ENCODE results near the gene SAPCD2. TPM values are rescaled to one million over a fixed set of nuclear protein-coding genes. Genes with fewer than 3 reads are reported as not detected.

The SAPCD2 gene
- polyA plus RNA-seq, 3 donors, result 0.11 to 0.34 (median 0.18) TPM

DNA sequence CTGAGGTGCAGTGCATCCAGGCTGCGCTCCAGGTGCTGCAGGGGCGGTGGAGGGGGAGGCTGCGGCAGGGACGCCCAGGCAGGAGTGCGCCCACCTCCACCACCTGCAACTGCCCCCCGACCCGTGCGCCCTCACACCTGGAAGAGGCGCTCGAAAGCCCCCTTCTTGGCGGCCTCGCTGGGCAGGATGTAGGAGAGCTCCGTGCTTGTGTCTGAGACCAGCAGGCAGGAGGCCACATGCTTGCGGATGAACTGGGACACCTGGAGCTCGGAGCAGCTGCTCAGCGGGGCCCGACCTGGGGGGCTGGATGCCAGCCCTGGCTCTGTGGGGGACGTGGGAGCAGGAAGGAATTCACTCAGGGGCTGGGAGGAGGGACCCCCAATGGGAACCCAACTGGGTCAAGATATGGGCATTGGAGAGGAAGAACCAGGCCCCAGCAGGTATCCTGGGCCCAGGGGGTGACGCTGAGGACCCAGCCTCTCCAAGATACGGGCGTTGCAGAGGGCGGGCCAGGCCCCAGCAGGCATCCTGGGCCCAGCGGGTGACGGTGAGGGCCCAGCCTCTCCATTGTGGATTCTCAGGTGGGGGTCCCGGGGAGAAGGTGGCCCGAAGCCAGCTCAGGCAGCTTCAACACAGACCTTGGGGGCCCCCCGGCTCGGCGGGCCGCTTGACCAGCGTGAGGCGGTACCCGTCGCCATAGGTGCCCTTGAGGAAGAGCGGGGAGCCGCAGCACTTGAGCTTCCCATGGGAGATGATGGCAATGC lies 55.4 kb downstream of the SAPCD2 start:
- WGBS, 3 donors, result 94 to 97% (median 96%) methylated on average over 35 to 36 of the region's 36 CpGs
- H3K27ac ChIP-seq (ENCODE audit: low read depth, low read length), result no peak overlapping the region

DNA sequence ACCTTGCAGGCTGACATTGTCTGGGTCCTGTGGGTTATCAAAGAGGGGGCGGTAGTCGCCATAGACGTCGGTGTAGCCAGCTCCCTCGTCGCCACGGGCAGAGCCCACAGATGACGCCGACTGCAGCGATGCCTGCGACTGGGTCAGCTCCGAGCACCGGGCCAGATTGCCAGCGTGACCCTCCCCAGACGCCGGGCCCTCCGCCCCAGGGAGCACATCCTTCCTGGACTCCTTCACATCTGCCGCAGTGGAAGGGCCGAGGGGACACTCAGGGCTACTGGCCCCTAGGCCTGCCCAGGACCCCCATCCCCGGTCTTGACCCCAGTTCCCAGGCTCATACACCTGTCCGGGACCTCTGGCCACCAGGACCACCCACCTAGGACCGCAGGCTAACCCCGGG lies 56.2 kb downstream of the SAPCD2 start:
- WGBS, 3 donors, result 92 to 97% (median 94%) methylated on average over 23 of the region's 23 CpGs
- H3K27ac ChIP-seq (ENCODE audit: low read depth, low read length), result no peak overlapping the region

DNA sequence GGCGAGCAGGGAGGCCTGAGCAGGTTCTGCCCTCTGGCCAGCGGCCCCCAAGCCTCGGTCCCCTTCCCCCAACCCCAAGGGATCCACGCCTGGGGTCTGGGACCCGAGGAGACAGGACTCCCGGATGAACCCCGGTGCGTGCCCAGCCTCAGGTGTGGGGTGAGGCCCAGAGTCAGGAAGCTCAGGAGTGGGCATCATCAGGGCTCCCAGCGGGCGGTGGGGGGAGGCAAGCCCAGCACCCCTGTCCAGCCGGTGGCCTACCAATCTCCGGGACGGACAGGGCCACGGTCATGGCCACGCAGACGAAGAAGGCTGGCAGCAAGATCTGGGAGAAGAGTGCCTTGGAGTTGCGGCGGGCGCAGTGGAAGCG lies 56.8 kb downstream of the SAPCD2 start:
- H3K27ac ChIP-seq (ENCODE audit: low read depth, low read length), result no peak overlapping the region
- WGBS, 3 donors, result 94 to 96% (median 95%) methylated on average over 15 to 20 of the region's 20 CpGs

DNA sequence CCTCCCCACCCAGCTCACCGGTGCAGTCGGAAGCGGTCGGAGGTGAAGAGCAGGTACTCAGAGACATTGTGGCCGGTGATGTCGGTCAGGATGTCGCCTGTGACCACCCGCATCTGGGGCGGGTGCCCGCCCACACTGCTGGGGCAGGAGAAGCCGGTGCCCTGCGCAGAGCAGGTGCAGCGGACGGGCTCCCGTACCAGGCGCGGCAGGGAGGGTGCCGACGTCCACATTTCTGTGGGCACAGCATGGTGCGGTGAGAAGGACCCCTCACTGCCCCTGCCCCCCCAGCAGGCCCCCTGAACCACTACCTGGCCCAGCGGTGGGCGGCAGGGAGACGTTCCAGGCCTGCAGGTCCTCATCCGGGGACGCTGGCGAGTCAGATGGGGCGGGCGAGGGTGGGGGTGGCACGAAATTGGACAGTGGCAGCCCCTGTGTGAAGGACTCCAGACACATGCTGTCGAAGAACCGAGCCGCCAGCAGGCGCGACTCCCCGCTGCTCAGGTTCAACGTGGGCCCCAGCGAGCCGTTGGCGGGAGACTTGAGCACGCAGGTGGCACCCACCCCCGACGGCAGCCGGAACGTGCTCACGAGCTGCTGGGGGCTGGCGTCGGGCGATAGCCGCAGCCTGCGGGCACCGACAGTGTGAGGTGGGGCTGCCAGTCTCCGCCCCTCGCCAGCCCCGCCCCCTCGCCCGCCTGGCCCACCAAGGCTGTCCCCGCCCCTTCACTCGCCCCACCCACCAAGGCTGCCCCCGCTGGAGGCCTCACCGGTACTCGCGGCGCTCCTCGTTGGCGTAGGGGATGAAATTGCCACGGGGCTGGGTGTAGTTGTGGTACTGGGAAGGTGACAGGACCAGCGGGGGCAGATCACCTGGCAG lies 57.4 kb downstream of the SAPCD2 start:
- H3K27ac ChIP-seq (ENCODE audit: low read depth, low read length), result no peak overlapping the region
- WGBS, 3 donors, result 86 to 88% (median 88%) methylated on average over 63 to 67 of the region's 67 CpGs

Other genes with a start within 250 kb of the SAPCD2 start
- 1 to 10 TPM; 1.2 to 4.0 (median 1.7) TPM for gene AJM1, start 228.1 kb downstream of the SAPCD2 start, polyA plus RNA-seq
- 100 to 1,000 TPM; 141 to 146 (median 143) TPM for gene PHPT1, start 221.1 kb downstream of the SAPCD2 start, polyA plus RNA-seq
- 1 to 10 TPM; 4.9 to 9.8 (median 7.2) TPM for gene MAMDC4, start 218.2 kb downstream of the SAPCD2 start, polyA plus RNA-seq
- 100 to 1,000 TPM; 351 to 391 (median 379) TPM for gene EDF1, start 204.2 kb downstream of the SAPCD2 start, polyA plus RNA-seq
- 1 to 10 TPM; 4.0 to 7.2 (median 4.7) TPM for gene TRAF2, start 184.0 kb downstream of the SAPCD2 start, polyA plus RNA-seq
- 100 to 1,000 TPM; 102 to 173 (median 139) TPM for gene FBXW5, start 125.8 kb downstream of the SAPCD2 start, polyA plus RNA-seq
- 1 to 10 TPM in 1 of 3 donors, under 1 TPM in 1, not detected in 1; 0.85 to 1.1 TPM for gene C8G, start 125.3 kb downstream of the SAPCD2 start, polyA plus RNA-seq
- 1 to 10 TPM in 1 of 3 donors, under 1 TPM in 1, not detected in 1; 0.67 to 1.4 TPM for gene LCN12, start 118.3 kb downstream of the SAPCD2 start, polyA plus RNA-seq
- gene PTGDS, start 93.1 kb downstream of the SAPCD2 start, polyA plus RNA-seq, result 100 to 1,000 TPM in 1 of 3 donors, 10 to 100 TPM in 2; 22.4 to 185 (median 74.9) TPM
- under 1 TPM in 2 of 3 donors, not detected in 1; 0.10 to 0.45 TPM for gene LCNL1, start 87.6 kb downstream of the SAPCD2 start, polyA plus RNA-seq
- 10 to 100 TPM; 34.1 to 51.5 (median 49.1) TPM for gene PAXX, start 78.1 kb downstream of the SAPCD2 start, polyA plus RNA-seq
- gene CLIC3, start 74.0 kb downstream of the SAPCD2 start, polyA plus RNA-seq, result 1 to 10 TPM in 2 of 3 donors, under 1 TPM in 1; 0.33 to 3.0 (median 3.0) TPM
- gene ABCA2, start 42.3 kb downstream of the SAPCD2 start, polyA plus RNA-seq, result 10 to 100 TPM; 15.8 to 42.9 (median 33.1) TPM
- 1 to 10 TPM in 2 of 3 donors, under 1 TPM in 1; 0.10 to 1.5 (median 1.1) TPM for gene FUT7, start 38.5 kb downstream of the SAPCD2 start, polyA plus RNA-seq
- 100 to 1,000 TPM in 2 of 3 donors, 10 to 100 TPM in 1; 45.3 to 213 (median 113) TPM for gene NPDC1, start 24.4 kb downstream of the SAPCD2 start, polyA plus RNA-seq
- gene ENTPD2, start 16.5 kb downstream of the SAPCD2 start, polyA plus RNA-seq, result 1 to 10 TPM in 2 of 3 donors, under 1 TPM in 1; 0.61 to 1.6 (median 1.3) TPM
- 1 to 10 TPM; 3.8 to 9.0 (median 6.0) TPM for gene UAP1L1, start 7.0 kb upstream of the SAPCD2 start, polyA plus RNA-seq
- 10 to 100 TPM; 25.8 to 41.6 (median 31.2) TPM for gene MAN1B1, start 16.4 kb upstream of the SAPCD2 start, polyA plus RNA-seq
- 100 to 1,000 TPM; 132 to 152 (median 140) TPM for gene DPP7, start 44.2 kb upstream of the SAPCD2 start, polyA plus RNA-seq
- gene GRIN1, start 68.6 kb upstream of the SAPCD2 start, polyA plus RNA-seq, result under 1 TPM in 1 of 3 donors, not detected in 2; 0.26 TPM
- under 1 TPM in 2 of 3 donors, not detected in 1; 0.40 to 0.47 TPM for gene LRRC26, start 99.5 kb upstream of the SAPCD2 start, polyA plus RNA-seq
- gene TMEM210, start 101.5 kb upstream of the SAPCD2 start, polyA plus RNA-seq, result not detected
- gene ANAPC2, start 118.0 kb upstream of the SAPCD2 start, polyA plus RNA-seq, result 10 to 100 TPM; 27.5 to 39.9 (median 38.6) TPM
- 100 to 1,000 TPM in 1 of 3 donors, 10 to 100 TPM in 2; 70.9 to 103 (median 98.2) TPM for gene SSNA1, start 118.1 kb upstream of the SAPCD2 start, polyA plus RNA-seq
- 10 to 100 TPM in 1 of 3 donors, 1 to 10 TPM in 2; 4.3 to 67.8 (median 4.5) TPM for gene TPRN, start 130.2 kb upstream of the SAPCD2 start, polyA plus RNA-seq
- gene TMEM203, start 135.1 kb upstream of the SAPCD2 start, polyA plus RNA-seq, result 10 to 100 TPM; 16.8 to 23.5 (median 22.8) TPM
- 1 to 10 TPM; 4.9 to 8.4 (median 8.2) TPM for gene NDOR1, start 135.1 kb upstream of the SAPCD2 start, polyA plus RNA-seq
- 1 to 10 TPM; 2.8 to 4.0 (median 3.5) TPM for gene RNF208, start 151.7 kb upstream of the SAPCD2 start, polyA plus RNA-seq
- under 1 TPM in 2 of 3 donors, not detected in 1; 0.20 to 0.88 TPM for gene CYSRT1, start 154.6 kb upstream of the SAPCD2 start, polyA plus RNA-seq
- under 1 TPM in 1 of 3 donors, not detected in 2; 0.18 TPM for gene RNF224, start 156.9 kb upstream of the SAPCD2 start, polyA plus RNA-seq
- gene SLC34A3, start 160.3 kb upstream of the SAPCD2 start, polyA plus RNA-seq, result under 1 TPM in 2 of 3 donors, not detected in 1; 0.04 to 0.06 TPM
- 100 to 1,000 TPM in 2 of 3 donors, 10 to 100 TPM in 1; 88.8 to 317 (median 145) TPM for gene TUBB4B, start 170.7 kb upstream of the SAPCD2 start, polyA plus RNA-seq
- under 1 TPM in 1 of 3 donors, not detected in 2; 0.16 TPM for gene STPG3, start 180.7 kb upstream of the SAPCD2 start, polyA plus RNA-seq
- 10 to 100 TPM; 36.1 to 38.9 (median 37.9) TPM for gene NELFB, start 184.8 kb upstream of the SAPCD2 start, polyA plus RNA-seq
- gene TOR4A, start 207.2 kb upstream of the SAPCD2 start, polyA plus RNA-seq, result 1 to 10 TPM; 2.1 to 5.8 (median 5.5) TPM
- 1 to 10 TPM; 2.3 to 5.9 (median 3.8) TPM for gene NRARP, start 231.7 kb upstream of the SAPCD2 start, polyA plus RNA-seq

Data from adipose tissue (tissue), 3 donors.